ENCODE data around the gene SHLD1.

DNA sequence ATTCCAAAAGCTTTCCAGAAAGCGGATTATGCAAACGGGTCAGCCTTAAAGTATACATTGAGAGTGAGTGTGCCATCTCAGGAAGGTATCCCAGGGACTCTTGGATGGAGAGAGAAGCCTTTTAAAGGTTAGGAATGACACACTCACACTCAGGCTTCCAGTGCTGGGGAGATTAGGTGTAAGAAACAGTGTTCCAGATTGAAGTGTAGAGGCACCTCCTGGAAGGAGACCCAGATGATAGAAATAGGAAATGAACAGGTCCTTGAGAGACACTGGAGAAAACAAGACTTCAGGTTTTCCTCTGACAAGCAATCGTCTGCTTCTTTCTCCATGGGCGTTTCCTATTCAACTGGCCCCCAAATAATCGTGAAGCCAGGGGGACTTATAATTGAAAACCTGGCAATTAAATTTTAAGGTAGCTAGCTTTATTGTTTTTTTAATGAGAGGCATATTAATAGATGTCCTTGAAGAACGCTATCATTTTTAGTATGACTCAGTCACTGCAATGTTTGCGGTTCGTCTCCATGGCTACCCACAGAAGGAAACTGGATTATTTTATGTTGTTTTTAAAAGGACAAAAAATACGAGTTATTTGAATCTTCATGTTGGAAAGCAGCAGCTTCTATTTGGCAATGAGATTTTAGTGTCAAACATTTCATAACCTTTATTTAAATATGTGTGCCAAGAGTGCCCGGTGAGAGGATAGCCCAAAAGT is 114.8 kb downstream of the SHLD1 start:
- no peak for TF ChIP-seq POLR2AphosphoS5 (IDR thresholded peaks at IDR 0.05)
- TF ChIP-seq, protein P1, sequence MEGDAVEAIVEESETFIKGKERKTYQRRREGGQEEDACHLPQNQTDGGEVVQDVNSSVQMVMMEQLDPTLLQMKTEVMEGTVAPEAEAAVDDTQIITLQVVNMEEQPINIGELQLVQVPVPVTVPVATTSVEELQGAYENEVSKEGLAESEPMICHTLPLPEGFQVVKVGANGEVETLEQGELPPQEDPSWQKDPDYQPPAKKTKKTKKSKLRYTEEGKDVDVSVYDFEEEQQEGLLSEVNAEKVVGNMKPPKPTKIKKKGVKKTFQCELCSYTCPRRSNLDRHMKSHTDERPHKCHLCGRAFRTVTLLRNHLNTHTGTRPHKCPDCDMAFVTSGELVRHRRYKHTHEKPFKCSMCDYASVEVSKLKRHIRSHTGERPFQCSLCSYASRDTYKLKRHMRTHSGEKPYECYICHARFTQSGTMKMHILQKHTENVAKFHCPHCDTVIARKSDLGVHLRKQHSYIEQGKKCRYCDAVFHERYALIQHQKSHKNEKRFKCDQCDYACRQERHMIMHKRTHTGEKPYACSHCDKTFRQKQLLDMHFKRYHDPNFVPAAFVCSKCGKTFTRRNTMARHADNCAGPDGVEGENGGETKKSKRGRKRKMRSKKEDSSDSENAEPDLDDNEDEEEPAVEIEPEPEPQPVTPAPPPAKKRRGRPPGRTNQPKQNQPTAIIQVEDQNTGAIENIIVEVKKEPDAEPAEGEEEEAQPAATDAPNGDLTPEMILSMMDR (IDR thresholded peaks at IDR 0.05; ENCODE audit: poor library complexity, severe bottlenecking), result no peak
- no peak for TF ChIP-seq EZH2 (IDR thresholded peaks at IDR 0.05; ENCODE audit: borderline replicate concordance, insufficient read depth, low read length, poor library complexity, severe bottlenecking)
- no peak for TF ChIP-seq RAD21 (conservative IDR thresholded peaks at IDR 0.05)
- no peak for TF ChIP-seq EP300 (conservative IDR thresholded peaks at IDR 0.05; ENCODE audit: poor library complexity, severe bottlenecking)
